Measurements from ENCODE around the gene SPOCD1.

The SPOCD1 gene

GRCh38 chr1:31760471-31761470 is 55.1 kb downstream of the SPOCD1 start (continued):
- no peak for TF ChIP-seq PRDM4 (tag by site-specific recombination; IDR thresholded peaks at IDR 0.05)
- TF ChIP-seq ZBTB21 (tag by site-specific recombination; IDR thresholded peaks at IDR 0.05): no peak
- TF ChIP-seq ZNF175 (tag by site-specific recombination; IDR thresholded peaks at IDR 0.05): no peak
- peak; percentile 30; the same call in 1 of the 2 replicates for TF ChIP-seq KLF10 (tag by site-specific recombination; IDR thresholded peaks at IDR 0.05)
- no peak for TF ChIP-seq ZNF549 (tag by site-specific recombination; IDR thresholded peaks at IDR 0.05)
- peak; percentile 42; the same call in 1 of the 2 replicates for TF ChIP-seq ZFP69B (tag by site-specific recombination; IDR thresholded peaks at IDR 0.05)
- TF ChIP-seq ZNF138 (tag by site-specific recombination; IDR thresholded peaks at IDR 0.05; ENCODE audit: borderline replicate concordance): no peak
- TF ChIP-seq SETDB1 (IDR thresholded peaks at IDR 0.05; ENCODE audit: insufficient read length, low read length): no peak
- no peak for TF ChIP-seq ZNF596 (tag by site-specific recombination; IDR thresholded peaks at IDR 0.05)
- no peak for TF ChIP-seq ZNF521 (tag by site-specific recombination; IDR thresholded peaks at IDR 0.05)
- no peak for TF ChIP-seq ZNF280D (tag by site-specific recombination; IDR thresholded peaks at IDR 0.05)
- no peak for TF ChIP-seq ZNF701 (tag by site-specific recombination; IDR thresholded peaks at IDR 0.05)
- TF ChIP-seq ZNF157 (tag by site-specific recombination; IDR thresholded peaks at IDR 0.05): no peak
- TF ChIP-seq SP2 (tag by site-specific recombination; IDR thresholded peaks at IDR 0.05): peak; percentile 38
- no peak for TF ChIP-seq ZNF19 (tag by site-specific recombination; IDR thresholded peaks at IDR 0.05; ENCODE audit: low read depth)
- no peak for TF ChIP-seq ZBTB48 (tag by site-specific recombination; IDR thresholded peaks at IDR 0.05)
- no peak for TF ChIP-seq ZBTB26 (tag by site-specific recombination; optimal IDR thresholded peaks at IDR 0.05)
- TF ChIP-seq ZNF121 (tag by site-specific recombination; IDR thresholded peaks at IDR 0.05): no peak
- TF ChIP-seq ZIC2 (tag by site-specific recombination; IDR thresholded peaks at IDR 0.05): 0 out of 2 replicates have a peak, but pooled peaks have one; percentile 13
- TF ChIP-seq FEZF1 (tag by site-specific recombination; IDR thresholded peaks at IDR 0.05): no peak
- no peak for TF ChIP-seq ZBTB1 (tag by site-specific recombination; IDR thresholded peaks at IDR 0.05)
- no peak for TF ChIP-seq ZFP41 (tag by site-specific recombination; IDR thresholded peaks at IDR 0.05; ENCODE audit: borderline replicate concordance)
- no peak for TF ChIP-seq ZXDB (tag by site-specific recombination; IDR thresholded peaks at IDR 0.05)
- no peak for TF ChIP-seq ZNF776 (tag by site-specific recombination; IDR thresholded peaks at IDR 0.05; ENCODE audit: borderline replicate concordance)
- TF ChIP-seq ZNF223 (tag by site-specific recombination; IDR thresholded peaks at IDR 0.05): no peak
- no peak for TF ChIP-seq ZBTB8A (tag by site-specific recombination; IDR thresholded peaks at IDR 0.05)
- no peak for TF ChIP-seq ZNF707 (tag by site-specific recombination; IDR thresholded peaks at IDR 0.05)
- TF ChIP-seq ZNF394 (tag by site-specific recombination; IDR thresholded peaks at IDR 0.05; ENCODE audit: borderline replicate concordance): no peak
- TF ChIP-seq ZNF692 (tag by site-specific recombination; IDR thresholded peaks at IDR 0.05): 0 out of 2 replicates have a peak, but pooled peaks have one; percentile 33
- no peak for TF ChIP-seq ZNF214 (tag by site-specific recombination; IDR thresholded peaks at IDR 0.05; ENCODE audit: borderline replicate concordance)
- TF ChIP-seq ZNF350 (tag by site-specific recombination; IDR thresholded peaks at IDR 0.05): no peak
- TF ChIP-seq ZNF548 (tag by site-specific recombination; IDR thresholded peaks at IDR 0.05): no peak
- no peak for TF ChIP-seq ZNF837 (tag by site-specific recombination; IDR thresholded peaks at IDR 0.05)

All from HEK293 (cell line).